H9 (cell line): ENCODE measurements around the gene GIMAP7. TPM values are rescaled to one million over a fixed set of nuclear protein-coding genes. Genes with fewer than 3 reads are reported as not detected.

Experiments
- DNase-seq: peaks from one replicate; pipeline ENCODE4 v3.0.0-alpha.2; 2017
- H2AFZ ChIP-seq: one replicate; pipeline ENCODE4 v1.6.1; 2013; ENCODE audit warnings: mild to moderate bottlenecking, low read length, control low read depth, moderate library complexity
- H2AK5ac ChIP-seq: 2 replicates; pipeline ENCODE4 v1.6.1; 2013; ENCODE audit warnings: low read length, control low read depth, mixed read lengths; ENCODE audit not compliant: insufficient read length
- H2BK120ac ChIP-seq: one replicate; pipeline ENCODE4 v1.6.1; 2013; ENCODE audit warnings: low read depth, mild to moderate bottlenecking, low read length, control low read depth, inconsistent platforms; ENCODE audit not compliant: poor library complexity, severe bottlenecking
- H2BK12ac ChIP-seq: 2 replicates; pipeline ENCODE4 v1.6.1; 2013; ENCODE audit warnings: low read length, control low read depth, mixed read lengths, low read depth; ENCODE audit not compliant: insufficient read length
- H2BK15ac ChIP-seq: 2 replicates; pipeline ENCODE4 v1.6.1; 2013; ENCODE audit warnings: low read depth, low read length, control low read depth
- H2BK20ac ChIP-seq: one replicate; pipeline ENCODE4 v1.6.1; 2013; ENCODE audit warnings: low read depth, mild to moderate bottlenecking, low read length, control low read depth, inconsistent platforms; ENCODE audit not compliant: poor library complexity, severe bottlenecking
- H2BK5ac ChIP-seq: 2 replicates; pipeline ENCODE4 v1.6.1; 2013; ENCODE audit warnings: low read length, control low read depth, mixed read lengths; ENCODE audit not compliant: insufficient read length
- H3K14ac ChIP-seq: 2 replicates; pipeline ENCODE4 v1.6.1; 2013; ENCODE audit warnings: low read length, control low read depth; ENCODE audit not compliant: insufficient read depth
- H3K18ac ChIP-seq: 2 replicates; pipeline ENCODE4 v1.6.1; 2013; ENCODE audit warnings: low read depth, mild to moderate bottlenecking, mixed read lengths, low read length, control low read depth; ENCODE audit not compliant: insufficient read length
- H3K23ac ChIP-seq: 2 replicates; pipeline ENCODE4 v1.6.1; 2013; ENCODE audit warnings: low read length, control low read depth, mixed read lengths, low read depth; ENCODE audit not compliant: insufficient read length
- H3K23me2 ChIP-seq: 2 replicates; pipeline ENCODE4 v1.6.1; 2013; ENCODE audit warnings: low read depth, mild to moderate bottlenecking, mixed read lengths, low read length, control low read depth; ENCODE audit not compliant: insufficient read length, poor library complexity, severe bottlenecking
- H3K27ac ChIP-seq: 2 replicates; pipeline ENCODE4 v1.5.1; 2013; ENCODE audit warnings: low read length, control low read depth, mixed read lengths, low read depth; ENCODE audit not compliant: insufficient read length
- H3K27me3 ChIP-seq: 2 replicates; pipeline ENCODE4 v1.6.1; 2013; ENCODE audit warnings: low read length, control low read depth, inconsistent platforms; ENCODE audit not compliant: insufficient read depth
- H3K4ac ChIP-seq: 2 replicates; pipeline ENCODE4 v1.6.1; 2013; ENCODE audit warnings: low read depth, mild to moderate bottlenecking, control low read depth, inconsistent platforms, low read length, moderate library complexity
- H3K4me1 ChIP-seq: 2 replicates; pipeline ENCODE4 v1.6.1; 2013; ENCODE audit warnings: low read length, control low read depth, inconsistent platforms; ENCODE audit not compliant: insufficient read depth
- H3K4me2 ChIP-seq: 2 replicates; pipeline ENCODE4 v1.6.1; 2013; ENCODE audit warnings: low read length, control low read depth, mixed read lengths; ENCODE audit not compliant: insufficient read length, insufficient read depth
- H3K56ac ChIP-seq: 2 replicates; pipeline ENCODE4 v1.6.1; 2013; ENCODE audit warnings: low read depth, mild to moderate bottlenecking, mixed read lengths, low read length, control low read depth; ENCODE audit not compliant: insufficient read length
- H3K79me1 ChIP-seq: 2 replicates; pipeline ENCODE4 v1.6.1; 2013; ENCODE audit warnings: low read depth, mild to moderate bottlenecking, moderate library complexity, low read length, control low read depth, inconsistent platforms; ENCODE audit not compliant: insufficient read depth, poor library complexity, severe bottlenecking
- H3K79me2 ChIP-seq: 2 replicates; pipeline ENCODE4 v1.6.1; 2013; ENCODE audit warnings: low read length, control low read depth, inconsistent platforms; ENCODE audit not compliant: insufficient read depth
- H3K9ac ChIP-seq: 2 replicates; pipeline ENCODE4 v1.6.1; 2013; ENCODE audit warnings: low read length, control low read depth, mixed read lengths; ENCODE audit not compliant: insufficient read length; ENCODE audit errors: extremely low read depth
- H3K9me3 ChIP-seq: one replicate; pipeline ENCODE4 v1.6.1; 2013; ENCODE audit warnings: low read depth, low read length, inconsistent platforms; ENCODE audit not compliant: control insufficient read depth
- H3T11ph ChIP-seq: one replicate; pipeline ENCODE4 v1.6.1; 2013; ENCODE audit warnings: mild to moderate bottlenecking, low read length, control low read depth, inconsistent platforms
- H4K20me1 ChIP-seq: one replicate; pipeline ENCODE4 v1.6.1; 2013; ENCODE audit not compliant: control insufficient read depth, insufficient read length, insufficient read depth
- H4K5ac ChIP-seq: 2 replicates; pipeline ENCODE4 v1.6.1; 2013; ENCODE audit warnings: low read depth, mild to moderate bottlenecking, mixed read lengths, low read length, control low read depth; ENCODE audit not compliant: insufficient read length
- H4K8ac ChIP-seq: replicated peaks from 2 replicates; pipeline ENCODE4 v1.6.1; 2013; ENCODE audit warnings: low read length, control low read depth, mixed read lengths, low read depth; ENCODE audit not compliant: insufficient read length
- H4K91ac ChIP-seq: 2 replicates; pipeline ENCODE4 v1.6.1; 2013; ENCODE audit warnings: low read depth, mild to moderate bottlenecking, moderate library complexity, mixed read lengths, low read length, control low read depth; ENCODE audit not compliant: insufficient read length
- H3K27ac Mint-ChIP-seq, 3 experiments: 2 replicates in 2 of 3; 3 replicates in 1 of 3; pipeline ENCODE4 v1.8.0; 2020 to 2021; ENCODE audit warnings: mixed read lengths in 3 of 3, mild to moderate bottlenecking in 1 of 3, moderate library complexity in 1 of 3
- H3K27me3 Mint-ChIP-seq: 2 replicates; pipeline ENCODE4 v1.8.0; 2021; ENCODE audit warnings: low read depth, mild to moderate bottlenecking, moderate library complexity, mixed read lengths
- H3K36me3 Mint-ChIP-seq, 3 experiments: 2 replicates in 2 of 3; 3 replicates in 1 of 3; pipeline ENCODE4 v1.8.0; 2020 to 2021; ENCODE audit warnings: low read depth in 3 of 3, mixed read lengths in 3 of 3; ENCODE audit not compliant: insufficient read depth in 1 of 3
- H3K4me1 Mint-ChIP-seq, 2 experiments: 2 replicates each; pipeline ENCODE4 v1.8.0; 2020; ENCODE audit warnings: mixed read lengths in 2 of 2
- H3K4me3 Mint-ChIP-seq, 2 experiments: 2 replicates in 1 of 2; 3 replicates in 1 of 2; pipeline ENCODE4 v1.8.0; 2020 to 2021; ENCODE audit warnings: mild to moderate bottlenecking in 2 of 2, mixed read lengths in 2 of 2, moderate library complexity in 1 of 2
- H3K9me3 Mint-ChIP-seq, 2 experiments: 2 replicates in 1 of 2; 3 replicates in 1 of 2; pipeline ENCODE4 v1.8.0; 2020; ENCODE audit warnings: mild to moderate bottlenecking in 2 of 2, mixed read lengths in 2 of 2, moderate library complexity in 1 of 2
- CTCF ChIP-seq: fragments of 200-600 bp; sonication (generic); conservative IDR thresholded peaks from 3 replicates; pipeline ENCODE4 v1.8.0; 2021; ENCODE audit warnings: antibody characterized with exemption, mild to moderate bottlenecking
- WGBS: extraction: QIAGEN DNeasy Blood & Tissue Kit; methylation state at CpG from one replicate; pipeline ENCODE4 v1.1.7; 2013; ENCODE audit warnings: missing lambda C conversion rate, low lambda C conversion rate, mixed read lengths; ENCODE audit not compliant: insufficient read length; ENCODE audit errors: extremely low coverage; 5-methylcytosine and 5-hydroxymethylcytosine counted together
- total RNA-seq: library from RNA; stranded (reverse); gene quantifications from 2 replicates; pipeline ENCODE4 v1.2.1, GENCODE V29; 2021

Gene GIMAP7
- total RNA-seq, 1 experiment from 2014 or later: not detected

- no peak overlapping the region for H3K27ac ChIP-seq
- no peak overlapping the region for H3K14ac ChIP-seq
- Mint-ChIP-seq H3K27ac (no peak overlapping the region), H3K27me3 (peaks cover 80% of the 10 kb centered on the region), H3K4me1 (peaks cover 0 to 5% of the 10 kb centered on the region in 2 experiments; a peak in 2 of 4 replicates), H3K36me3 (no peaks in the 10 kb centered on the region), H3K9me3 (peaks cover 0 to 2% of the 10 kb centered on the region in 2 experiments; a peak in 2 of 5 replicates), H3K4me3 (no peak overlapping the region)
- no peak overlapping the region for H3K9ac ChIP-seq
- H4K5ac ChIP-seq: no peak overlapping the region
- no peak overlapping the region for H4K8ac ChIP-seq
- H3K79me2 ChIP-seq: no peaks in the 10 kb centered on the region
- H3K23me2 ChIP-seq: no peaks in the 10 kb centered on the region
- H2AFZ ChIP-seq: no peak overlapping the region
- H2AK5ac ChIP-seq: no peak overlapping the region
- no peaks in the 10 kb centered on the region for H3K27me3 ChIP-seq
- H2BK5ac ChIP-seq: no peak overlapping the region
- H2BK12ac ChIP-seq: no peak overlapping the region
- no peak overlapping the region for H2BK120ac ChIP-seq
- H3K23ac ChIP-seq: no peak overlapping the region
- H4K20me1 ChIP-seq: no peaks in the 10 kb centered on the region
- H3K79me1 ChIP-seq: no peaks in the 10 kb centered on the region
- H3K4me1 ChIP-seq: no peaks in the 10 kb centered on the region
- H3K18ac ChIP-seq: no peak overlapping the region
- no peak overlapping the region for H3K56ac ChIP-seq
- no peak overlapping the region for H3T11ph ChIP-seq
- H3K4ac ChIP-seq: no peak overlapping the region
- no peak overlapping the region for H2BK20ac ChIP-seq
- DNase-seq: no peak
- WGBS: no CpG with 5 or more reads among the region's 5 CpGs
- no peaks in the 10 kb centered on the region for H3K9me3 ChIP-seq
- H2BK15ac ChIP-seq: no peak overlapping the region
- H3K4me2 ChIP-seq: no peak overlapping the region
- H4K91ac ChIP-seq: no peak overlapping the region
- no peak for TF ChIP-seq CTCF
Measured at GRCh38 chr7:150471886-150472285, 42.8 kb upstream of the GIMAP7 start.
